GM12878 (cell line): ENCODE data around the gene DDIT3. TPM values are rescaled to one million over a fixed set of nuclear protein-coding genes. Genes with fewer than 3 reads are reported as not detected.

Experiments used
- ATAC-seq: fragments of 200-7000 bp; cut with Tn5 transposase; 3 replicates; pipeline ENCODE4 v1.9.1; 2020; ENCODE audit warnings: mild to moderate bottlenecking, moderate library complexity
- BruUV-seq: library from RNA; stranded (reverse); fragments of 400-500 nt; replicated peaks from 2 replicates; lab custom pipeline; 2021; lab: Mats Ljungman, UMichigan
- CTCF ChIA-PET: fragments of 300-600 bp; sonication (Branson Sonifier 250); formaldehyde crosslinking; extraction: SDS; loops from one replicate; lab custom pipeline; 2021; ENCODE audit warnings: inconsistent platforms; lab: Yijun Ruan, JAX
- POLR2A ChIA-PET: fragments of 350-600 bp; formaldehyde crosslinking; extraction: SDS; loops from one replicate; lab custom pipeline; 2021; ENCODE audit warnings: inconsistent platforms; lab: Charles Lee
- RAD21 ChIA-PET: fragments of 300-600 bp; sonication (Branson Sonifier 250); formaldehyde crosslinking; loops from one replicate; lab custom pipeline; 2023; ENCODE audit warnings: antibody characterized with exemption; ENCODE audit not compliant: unreplicated experiment; lab: Charles Lee
- SMC1A ChIA-PET: fragments of 300-600 bp; sonication (Branson Sonifier 250); formaldehyde crosslinking; loops from one replicate; lab custom pipeline; 2023; ENCODE audit not compliant: unreplicated experiment, uncharacterized antibody; lab: Charles Lee
- DNase-seq: peaks from one replicate; pipeline ENCODE4 v3.0.0-alpha.2; 2011; ENCODE audit warnings: low read depth, low spot score
- FAIRE-seq: peaks from 3 replicates; lab custom pipeline; 2011; peaks lifted over from hg19 to GRCh38; lab: Jason Lieb, UNC
- H2AFZ ChIP-seq: 2 replicates; pipeline ENCODE4 v1.6.0; 2011; ENCODE audit warnings: low read depth, low read length, control low read depth; ENCODE audit not compliant: control insufficient read depth
- H3K27ac ChIP-seq: 2 replicates; pipeline ENCODE4 v1.5.1; 2011; ENCODE audit warnings: control low read depth; ENCODE audit not compliant: control insufficient read depth, insufficient read depth
- H3K27me3 ChIP-seq, 2 experiments: replicated peaks in 1 of 2; 2 replicates each; pipeline versions ENCODE4 v1.6.0 to v1.6.1; 2011; ENCODE audit warnings: low read length in 1 of 2; ENCODE audit not compliant: control insufficient read depth in 2 of 2, insufficient read depth in 2 of 2
- H3K36me3 ChIP-seq, 2 experiments: 2 replicates each; pipeline ENCODE4 v1.5.1; 2011; ENCODE audit warnings: low read length in 1 of 2; ENCODE audit not compliant: control insufficient read depth in 2 of 2, insufficient read depth in 2 of 2
- H3K4me1 ChIP-seq: 2 replicates; pipeline ENCODE4 v1.6.1; 2011; ENCODE audit warnings: mild to moderate bottlenecking, low read length, moderate library complexity, mixed read lengths; ENCODE audit not compliant: control insufficient read depth, insufficient read depth
- H3K4me2 ChIP-seq: 2 replicates; pipeline ENCODE4 v1.6.0; 2011; ENCODE audit warnings: control low read depth; ENCODE audit not compliant: control insufficient read depth, insufficient read depth
- H3K4me3 ChIP-seq: fragments of 200-600 bp; sonication (generic); 2 replicates; pipeline ENCODE4 v1.5.1; 2016
- H3K79me2 ChIP-seq: 2 replicates; pipeline ENCODE4 v1.6.0; 2011; ENCODE audit warnings: low read length; ENCODE audit not compliant: control insufficient read depth, insufficient read depth
- H3K9ac ChIP-seq: 2 replicates; pipeline ENCODE4 v1.8.0; 2011; ENCODE audit warnings: low read length, control low read depth, mixed read lengths; ENCODE audit not compliant: control insufficient read depth, insufficient read depth
- H3K9me3 ChIP-seq: replicated peaks from 3 replicates; pipeline ENCODE4 v1.5.1; 2011; ENCODE audit warnings: mild to moderate bottlenecking, low read length; ENCODE audit not compliant: control insufficient read depth, insufficient read depth
- H4K20me1 ChIP-seq: 2 replicates; pipeline ENCODE4 v1.6.0; 2011; ENCODE audit not compliant: control insufficient read depth, insufficient read depth
- EP300 ChIP-seq, 2 experiments: fragments of 150-350 bp in 1 of 2; IDR thresholded peaks; 2 replicates each; pipeline ENCODE4 v1.6.1; 2011 to 2012; ENCODE audit warnings: low read depth in 2 of 2, low read length in 2 of 2, borderline replicate concordance in 1 of 2, improper control_type of control experiment in 1 of 2, inconsistent platforms in 1 of 2; ENCODE audit not compliant: control insufficient read depth in 1 of 2
- MLLT1 ChIP-seq: fragments of 450-650 bp; IDR thresholded peaks from 2 replicates; pipeline ENCODE4 v1.6.1; 2016; ENCODE audit warnings: mild to moderate bottlenecking
- SUZ12 ChIP-seq: fragments of 200-600 bp; sonication (generic); IDR thresholded peaks from one replicate; pipeline ENCODE4 v1.6.1; 2018; ENCODE audit warnings: antibody characterized with exemption, mild to moderate bottlenecking; ENCODE audit not compliant: unreplicated experiment
- WGBS: methylation state at CpG from one replicate; pipeline ENCODE4 v1.1.6; 2016; ENCODE audit warnings: low lambda C conversion rate; ENCODE audit not compliant: insufficient replicate concordance, insufficient coverage; ENCODE audit errors: missing lambda C conversion rate; 5-methylcytosine and 5-hydroxymethylcytosine counted together
- in situ Hi-C: fragments of 300-500 bp; cut with MboI; formaldehyde crosslinking; loops from 9 replicates; pipeline ENCODE4 v1.14.3; 2018; ENCODE audit warnings: mixed read lengths
- intact Hi-C: fragments of 100-400 bp; cut with micrococcal nuclease; formaldehyde crosslinking; loops from one replicate; pipeline ENCODE4 v1.14.2; 2022; ENCODE audit not compliant: unreplicated experiment
- polyA plus RNA-seq, 11 experiments: library from polyadenylated mRNA; depleted of rRNA in 4 of 11; unstranded in 6 of 11; stranded (reverse) in 5 of 11; fragments of >200 nt; fragmentation: Nextera tagmentation in 4 of 11; fragmentation: Illumina TruSeq in 1 of 11; extraction: Ambion mirVana in 4 of 11; extraction: Trizol in 1 of 11; gene quantifications; 1 replicate in 1 of 11; 2 replicates in 10 of 11; pipeline versions ENCODE4 v1.2.1 to v1.2.3, GENCODE V29; 2011 to 2016; ENCODE audit warnings: inconsistent platforms in 2 of 11, missing spikeins in 2 of 11, low read depth in 1 of 11
- total RNA-seq, 4 experiments: library from RNA; depleted of rRNA in 3 of 4; stranded (reverse); fragments of >200 nt in 3 of 4; fragmentation: Illumina TruSeq in 1 of 4; extraction: Trizol in 1 of 4; gene quantifications; 2 replicates each; pipeline versions ENCODE4 v1.2.1 to v1.2.3, GENCODE V29; 2013 to 2021

The DDIT3 gene
- total and polyA plus RNA-seq, 10 of the 15 experiments (the other 5 are each of a cell fraction or from before 2014, with no cell fraction given) = 9.2 to 28.9 (median 15.5) TPM

- peak in 1 of 2 experiments; percentile 8; a peak in 1 of 4 replicates for TF ChIP-seq EP300 (IDR thresholded peaks at IDR 0.05; ENCODE audit: borderline replicate concordance in 1 of 2, control insufficient read depth in 1 of 2, low read depth in 2 of 2, low read length in 2 of 2)
- TF ChIP-seq, all 136 proteins: peak for 58
These were observed 1.9 kb upstream of the DDIT3 start, which contains the start of gene MBD6 (continued) for GRCh38 chr12:57522011-57522886.

DNA sequence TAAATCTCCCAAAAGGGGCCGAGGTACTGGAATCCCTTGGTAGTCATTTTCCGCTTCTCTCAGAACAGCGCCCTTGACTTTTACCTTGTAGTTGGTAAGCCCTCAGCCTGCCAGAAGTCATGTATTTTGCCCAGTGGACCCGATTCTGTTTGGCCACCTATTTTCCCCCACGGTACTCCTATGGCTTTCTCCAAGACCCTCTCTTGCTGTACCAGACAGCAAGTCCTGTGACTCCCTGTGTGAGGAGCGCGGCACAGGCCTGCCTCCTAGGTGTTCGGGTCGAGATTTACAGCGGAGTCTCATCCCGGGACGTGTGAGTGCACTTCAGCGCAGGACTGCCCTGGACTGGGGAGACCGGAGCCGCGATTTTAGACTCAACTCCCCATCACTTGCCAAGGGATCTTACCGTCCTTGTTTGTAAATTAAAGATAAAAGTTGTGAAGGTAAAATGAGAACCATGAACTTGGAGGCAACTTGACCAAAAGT lies 1.3 kb upstream of the DDIT3 start:
- intact Hi-C loops = loop anchor here (2.0 to 5.0 kb wide), 3 partner anchors 25 to 59 kb away; partner anchors contain the start of genes ARHGAP9 and DCTN2
- peaks cover 50% of the 10 kb centered on the region for H3K79me2 ChIP-seq
- peak; percentile 42; the same call in 1 of the 2 replicates for TF ChIP-seq MLLT1
- TF ChIP-seq SUZ12 = no peak
- no peak for ATAC-seq
- peak overlapping the region; percentile 91 for H3K9ac ChIP-seq
- no peaks in the 10 kb centered on the region for H3K9me3 ChIP-seq
- peaks cover 4% of the 10 kb centered on the region; the same call in 1 of the 2 replicates for H4K20me1 ChIP-seq
- H3K4me1 ChIP-seq = peaks cover 29% of the 10 kb centered on the region
- no peak for DNase-seq
- peak overlapping the region; percentile 80; the same call in 1 of the 2 replicates for H3K4me3 ChIP-seq
- 66% methylated on average over 17 of the region's 17 CpGs for WGBS
- in situ Hi-C loops = no loop called here
- BruUV-seq = no TSS peak
- CTCF ChIA-PET = interaction anchor here (1.3 kb wide), 1 partner anchor 63 kb away, joined by 5 read pairs; no protein-coding TSS in a partner anchor
- POLR2A ChIA-PET = interaction anchor here (1.0 to 1.6 kb wide), 4 partner anchors 33 to 292 kb away, joined by 3 to 10 read pairs (median 4); partner anchors contain the start of gene SHMT2
- no peak for FAIRE-seq
- H3K36me3 ChIP-seq = peaks cover 17% of the 10 kb centered on the region in 2 experiments; a peak in 3 of 4 replicates
- H3K27me3 ChIP-seq = no peaks in the 10 kb centered on the region
- peak overlapping the region; percentile 99 for H3K27ac ChIP-seq
- RAD21 ChIA-PET = interaction anchor here (0.7 to 2.4 kb wide), 3 partner anchors 45 to 91 kb away, joined by 3 to 9 read pairs (median 5); partner anchors contain the start of gene INHBE
- peak overlapping the region; percentile 86 for H2AFZ ChIP-seq
- peak overlapping the region; percentile 92 for H3K4me2 ChIP-seq
- SMC1A ChIA-PET = interaction anchor here (1.2 kb wide), 1 partner anchor 66 kb away, joined by 3 read pairs; no protein-coding TSS in a partner anchor
